Fibroblast of skin of left quadriceps (primary cell): ENCODE data around the gene VAT1L.

Experiments
- DNase-seq, 2 experiments: peaks; one replicate each; pipeline ENCODE4 v3.0.0-alpha.2; 2013; ENCODE audit warnings: low read depth in 2 of 2

The VAT1L gene

GRCh38 chr16:77834635-77835540 lies 46.5 kb downstream of the VAT1L start:
- peak; percentile 91 to 93 for DNase-seq

GRCh38 chr16:77836801-77837200 lies 48.4 kb downstream of the VAT1L start:
- DNase-seq: no peak

- DNase-seq: no peak
These were observed 50.4 kb downstream of the VAT1L start for GRCh38 chr16:77838597-77839255.

- DNase-seq: no peak
These were observed 51.7 kb downstream of the VAT1L start for GRCh38 chr16:77840093-77840492.

- DNase-seq: peak; percentile 74 to 77
These were observed 52.5 kb downstream of the VAT1L start for GRCh38 chr16:77840673-77841501.

- DNase-seq: no peak
These were observed 53.1 kb downstream of the VAT1L start for GRCh38 chr16:77841502-77841763.

- no peak for DNase-seq
These were observed 54.1 kb downstream of the VAT1L start for GRCh38 chr16:77842468-77842867.

- no peak for DNase-seq
These were observed 55.0 kb downstream of the VAT1L start for GRCh38 chr16:77843405-77843804.

- no peak for DNase-seq
These were observed 56.4 kb downstream of the VAT1L start for GRCh38 chr16:77844801-77845200.

- no peak for DNase-seq
These were observed 61.4 kb downstream of the VAT1L start for GRCh38 chr16:77849646-77850258.

GRCh38 chr16:77850636-77851333 lies 62.4 kb downstream of the VAT1L start:
- DNase-seq: no peak

GRCh38 chr16:77853161-77853560 lies 64.8 kb downstream of the VAT1L start:
- DNase-seq: no peak

GRCh38 chr16:77856438-77857160 lies 68.2 kb downstream of the VAT1L start:
- no peak for DNase-seq

GRCh38 chr16:77858060-77858459 lies 69.7 kb downstream of the VAT1L start:
- DNase-seq: no peak

- no peak for DNase-seq
These were observed 71.3 kb downstream of the VAT1L start for GRCh38 chr16:77859493-77860232.

GRCh38 chr16:77860953-77861352 lies 72.6 kb downstream of the VAT1L start:
- no peak for DNase-seq

GRCh38 chr16:77863250-77863649 lies 74.9 kb downstream of the VAT1L start:
- no peak for DNase-seq

GRCh38 chr16:77866752-77867151 lies 78.4 kb downstream of the VAT1L start:
- DNase-seq: no peak

GRCh38 chr16:77868052-77868451 lies 79.7 kb downstream of the VAT1L start:
- no peak for DNase-seq

- DNase-seq: no peak
These were observed 80.1 kb downstream of the VAT1L start for GRCh38 chr16:77868478-77868877.
